NCI-H524 (cell line): ENCODE measurements around the gene COL13A1.
A peak's percentile ranks its signal among the peaks of the same experiment; 100 is the strongest.

Source experiments
- DNase-seq, 2 experiments: peaks; one replicate each; lab custom pipeline; 2025; lab: John Stamatoyannopoulos, UW

COL13A1 gene

DNA sequence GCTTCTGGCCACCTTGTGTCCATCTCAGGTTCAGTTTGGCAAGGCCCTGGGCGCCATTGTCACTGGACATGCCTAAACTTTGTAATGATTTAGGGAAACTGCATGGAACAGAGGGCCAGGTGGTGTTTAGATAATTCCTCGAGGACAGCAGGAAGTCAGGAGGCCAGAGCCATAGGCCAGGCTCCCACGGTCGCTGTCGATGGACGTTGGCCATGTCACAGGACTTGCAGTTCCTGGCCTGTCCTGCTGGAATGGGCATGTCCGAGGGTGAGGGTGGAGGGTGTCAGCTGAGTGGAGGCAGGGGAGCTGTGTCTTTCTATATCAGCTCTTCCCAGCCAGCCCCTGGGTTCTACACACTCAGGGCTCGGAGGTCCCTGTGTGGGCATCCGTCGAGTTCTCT lies 143.1 kb downstream of the COL13A1 start:
- DNase-seq: no peak

DNA sequence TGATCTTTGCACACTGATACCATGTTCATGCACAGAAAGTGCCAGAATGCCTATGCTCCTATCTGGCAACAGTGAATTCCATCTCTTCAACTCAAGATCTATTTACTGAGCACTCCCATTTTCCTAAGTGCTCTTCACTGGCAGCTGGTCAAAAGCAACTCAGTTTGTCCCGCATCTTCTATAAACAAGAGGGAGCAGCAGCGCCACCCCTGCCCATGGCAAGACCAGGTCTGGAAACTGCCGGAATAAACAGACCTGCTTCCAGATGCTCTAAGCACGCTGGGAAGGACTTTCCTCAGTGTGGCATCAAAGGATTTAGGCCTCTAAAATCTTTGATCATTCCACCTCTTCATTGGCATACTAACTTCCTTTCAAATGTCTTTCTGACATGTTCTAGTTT lies 146.6 kb downstream of the COL13A1 start:
- no peak for DNase-seq

DNA sequence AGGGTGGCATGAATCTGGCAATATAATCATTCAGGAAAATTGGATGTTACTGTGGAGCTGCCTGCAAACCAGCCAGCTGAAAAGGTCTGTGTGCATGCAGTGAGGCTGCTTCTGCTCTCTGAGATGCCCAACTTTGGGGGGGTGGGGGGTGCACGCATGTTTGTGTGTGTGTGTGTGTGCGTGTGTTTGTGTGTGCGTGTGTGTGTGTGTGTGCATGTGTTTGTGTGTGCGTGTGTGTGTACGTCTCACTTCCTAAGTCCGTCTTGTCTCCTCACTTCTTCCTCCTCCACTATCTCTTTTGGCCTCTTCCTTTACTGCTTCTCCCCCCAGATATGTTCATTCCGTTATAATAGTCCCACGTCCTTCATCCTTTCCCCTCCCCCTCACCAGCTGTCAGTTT lies 148.1 kb downstream of the COL13A1 start:
- DNase-seq: no peak

DNA sequence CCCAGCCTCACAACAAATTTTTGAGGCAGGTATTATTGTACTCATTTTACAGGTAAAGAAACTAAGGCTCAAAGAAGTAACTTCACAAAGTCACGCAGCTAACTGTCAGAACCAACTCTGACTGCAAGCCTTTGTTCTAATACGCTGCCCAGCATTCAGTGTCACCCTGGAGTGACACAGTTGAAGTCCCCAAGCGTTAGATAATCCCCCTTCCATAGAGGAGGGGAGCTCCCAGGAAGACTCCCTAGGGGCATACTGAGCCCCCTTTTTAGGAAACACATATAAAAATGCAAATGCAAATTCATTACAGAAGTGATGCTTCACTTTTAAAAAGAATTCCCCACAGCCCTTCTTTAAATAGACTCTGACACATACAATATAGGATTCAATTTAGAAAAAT lies 150.0 kb downstream of the COL13A1 start:
- no peak for DNase-seq

DNA sequence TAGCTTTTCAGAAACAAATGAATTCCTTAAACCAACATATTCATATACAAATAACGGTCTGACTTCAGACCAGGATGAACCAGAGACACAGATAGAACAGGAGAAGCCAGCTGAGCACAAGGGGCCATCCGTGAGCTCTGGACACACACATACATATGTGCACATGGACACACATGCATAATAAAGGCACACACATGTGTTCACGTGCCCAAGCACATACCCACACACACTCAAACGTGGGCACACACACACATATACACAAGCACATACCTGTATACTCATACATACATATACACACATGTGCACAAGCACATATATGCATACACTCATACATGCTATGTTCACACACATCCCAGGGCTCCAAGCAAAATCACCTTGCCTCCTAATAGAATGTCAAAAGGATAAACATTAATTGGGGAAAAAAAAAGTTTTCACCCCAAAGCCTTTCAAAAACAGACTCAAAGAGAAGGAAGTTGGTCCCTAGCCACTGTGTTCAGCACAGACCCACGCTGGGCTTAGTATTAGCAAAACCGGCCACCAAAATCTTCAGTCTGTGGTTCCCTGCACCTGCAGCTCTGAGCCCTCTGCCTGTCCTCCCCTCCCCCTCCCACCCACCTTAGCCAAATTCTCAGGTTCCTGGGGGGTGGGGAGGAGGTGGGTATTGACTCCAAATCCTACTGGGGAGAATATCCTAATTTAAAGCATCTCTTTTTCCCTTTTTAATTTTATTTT lies 150.5 kb downstream of the COL13A1 start:
- no peak for DNase-seq

DNA sequence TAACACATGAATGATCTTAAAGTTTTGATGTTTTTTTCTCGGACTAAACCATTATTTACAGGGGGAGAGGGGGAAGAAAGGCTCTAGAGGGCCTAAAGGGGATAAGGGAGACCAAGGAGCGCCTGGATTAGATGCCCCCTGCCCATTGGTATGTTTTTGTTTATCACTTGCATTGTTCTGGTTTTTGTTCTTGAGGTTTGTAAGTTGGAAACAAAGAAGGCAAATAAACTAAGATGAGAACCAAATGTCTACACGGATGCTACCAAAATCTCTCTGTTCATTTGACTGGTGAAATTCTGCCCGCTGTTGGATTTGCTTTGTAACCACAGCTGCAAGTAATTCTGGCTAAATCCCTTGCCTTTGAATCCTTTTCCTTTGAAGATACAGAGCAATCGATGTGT lies 151.1 kb downstream of the COL13A1 start:
- no peak for DNase-seq

DNA sequence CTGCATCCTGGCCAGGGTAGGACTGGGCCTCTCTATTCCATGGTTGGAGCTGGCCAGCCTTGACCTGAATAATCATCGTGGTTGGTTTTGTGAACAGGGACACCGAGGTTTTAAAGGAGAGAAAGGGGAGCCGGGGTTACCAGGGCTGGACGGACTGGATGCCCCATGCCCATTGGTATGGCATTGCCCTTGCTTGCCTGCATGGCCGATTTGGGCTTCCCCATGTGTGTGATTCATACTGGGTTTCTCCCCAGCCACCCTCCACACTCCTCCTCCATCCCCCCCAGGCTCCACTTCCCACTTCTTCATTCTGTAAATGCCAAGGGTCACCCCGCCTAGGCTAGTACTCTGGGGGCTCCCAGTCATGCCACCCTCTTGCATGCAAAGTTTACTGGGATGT lies 152.1 kb downstream of the COL13A1 start:
- no peak for DNase-seq

DNA sequence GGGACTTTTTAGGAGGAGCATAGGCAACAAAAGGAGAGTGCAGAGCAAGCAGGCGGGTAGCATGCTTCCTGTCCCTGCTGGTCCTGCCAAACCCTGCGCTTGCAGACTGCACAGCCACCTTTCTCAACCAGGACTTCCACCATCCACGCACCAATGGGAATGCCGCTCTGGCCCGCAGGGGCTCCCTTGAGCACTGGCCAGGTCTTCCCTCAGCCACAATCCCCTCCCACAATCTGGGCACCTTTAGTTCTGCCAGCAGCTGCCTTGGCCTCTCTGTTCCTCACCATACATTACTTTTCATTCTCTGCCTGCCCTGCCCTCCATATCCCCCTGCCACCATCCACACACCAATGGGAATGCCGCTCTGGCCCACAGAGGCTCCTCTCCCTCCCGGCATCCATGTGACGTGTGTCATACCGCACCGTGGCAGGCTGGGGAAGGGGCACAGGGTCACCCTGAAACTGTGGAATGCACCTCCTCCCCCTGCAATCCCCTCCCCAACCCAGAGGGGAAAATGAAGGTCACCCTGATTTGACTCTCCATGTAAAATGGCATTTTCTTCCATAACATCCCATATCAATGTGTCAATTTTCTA lies 153.6 kb downstream of the COL13A1 start:
- no peak for DNase-seq

DNA sequence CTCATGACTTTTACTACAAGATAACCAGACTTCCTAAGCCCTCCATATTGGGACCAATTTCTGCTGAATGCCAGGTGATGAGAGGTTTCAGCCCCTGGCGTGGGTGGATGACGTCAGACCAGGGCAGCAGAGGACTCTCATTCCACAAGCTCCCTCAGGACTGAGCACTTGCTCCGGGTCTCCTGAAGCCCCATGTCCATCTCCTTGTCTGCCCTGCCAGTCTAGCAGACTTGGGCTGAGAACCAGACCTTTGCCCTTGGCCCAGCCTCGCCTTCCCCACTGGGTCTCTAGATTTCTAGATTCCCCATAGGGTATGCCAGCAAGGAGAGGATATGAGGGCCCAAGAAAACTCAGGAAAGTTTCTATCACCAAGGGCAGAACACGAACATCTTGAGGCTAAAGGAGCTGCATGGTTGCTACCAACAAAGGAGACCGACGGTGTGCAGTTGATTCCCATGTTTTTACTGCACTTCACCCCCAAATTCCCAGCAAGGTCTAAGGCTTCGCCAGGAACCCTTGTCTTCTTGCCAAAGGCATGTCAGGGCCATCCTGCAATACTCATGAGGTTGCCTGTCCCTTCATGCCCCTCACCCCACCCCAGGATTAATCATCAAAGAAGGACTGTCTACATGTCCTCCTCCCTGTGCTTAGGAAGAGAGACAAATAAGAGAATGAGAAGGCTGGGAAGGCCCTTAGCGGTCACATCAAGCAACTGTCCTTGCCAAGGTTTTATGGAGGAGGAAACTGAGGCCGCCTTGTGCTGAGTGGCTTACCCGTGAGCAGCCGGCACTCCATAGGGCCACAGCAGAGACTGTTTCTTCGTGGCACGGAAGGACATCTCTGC lies 154.4 kb downstream of the COL13A1 start:
- DNase-seq: no peak

DNA sequence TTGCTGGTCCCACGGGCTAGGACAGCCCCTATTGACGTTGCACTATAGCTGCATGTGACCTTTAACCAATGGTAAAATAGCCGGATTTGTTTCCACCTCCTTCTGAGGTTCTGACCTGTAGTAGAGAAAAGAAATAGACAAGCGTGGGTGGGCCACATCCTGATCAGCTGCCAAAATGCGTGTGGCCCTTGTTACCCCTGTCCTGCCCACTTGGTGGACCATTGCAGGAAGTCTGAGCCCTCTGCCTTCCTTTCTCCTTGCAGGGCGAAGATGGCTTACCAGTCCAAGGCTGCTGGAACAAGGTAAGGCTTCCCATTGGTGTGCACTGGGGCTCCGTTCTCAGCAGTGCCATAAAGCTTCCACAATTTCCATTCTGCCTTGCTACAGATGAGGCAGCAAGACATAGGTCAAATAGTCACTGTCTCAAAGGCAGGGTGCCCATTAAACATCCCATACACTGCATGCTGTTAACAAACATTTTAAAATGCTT lies 155.1 kb downstream of the COL13A1 start:
- DNase-seq: no peak

DNA sequence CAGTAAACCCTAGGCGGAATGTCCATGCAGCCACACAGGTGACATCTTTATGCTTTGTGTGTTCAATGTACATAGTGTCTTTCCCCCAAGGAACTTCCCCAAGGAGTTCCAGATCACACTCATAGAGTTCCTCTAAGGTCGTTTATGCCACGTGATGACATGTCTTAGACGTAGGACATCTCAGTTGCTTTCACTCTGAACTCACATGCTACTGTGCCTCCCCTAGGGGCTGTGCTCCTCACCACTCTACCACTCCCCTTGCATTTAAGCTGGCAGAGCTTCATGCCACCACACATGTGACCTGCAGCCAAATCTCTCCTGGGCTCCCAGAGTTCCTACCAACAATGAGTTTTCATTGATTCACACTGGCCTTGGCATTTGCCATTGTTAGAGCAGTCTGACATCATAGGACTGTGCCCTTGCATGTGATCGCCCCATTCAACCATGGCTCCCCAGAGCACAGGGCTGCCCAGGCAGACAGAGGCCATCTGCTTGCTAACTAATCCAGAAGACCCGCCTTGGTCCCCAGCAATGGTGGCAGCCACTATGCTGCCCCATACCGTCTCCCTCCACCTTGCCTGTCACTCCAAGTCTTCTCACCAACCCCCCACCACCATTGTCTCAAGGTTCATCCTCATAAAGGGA lies 155.7 kb downstream of the COL13A1 start:
- DNase-seq: no peak

DNA sequence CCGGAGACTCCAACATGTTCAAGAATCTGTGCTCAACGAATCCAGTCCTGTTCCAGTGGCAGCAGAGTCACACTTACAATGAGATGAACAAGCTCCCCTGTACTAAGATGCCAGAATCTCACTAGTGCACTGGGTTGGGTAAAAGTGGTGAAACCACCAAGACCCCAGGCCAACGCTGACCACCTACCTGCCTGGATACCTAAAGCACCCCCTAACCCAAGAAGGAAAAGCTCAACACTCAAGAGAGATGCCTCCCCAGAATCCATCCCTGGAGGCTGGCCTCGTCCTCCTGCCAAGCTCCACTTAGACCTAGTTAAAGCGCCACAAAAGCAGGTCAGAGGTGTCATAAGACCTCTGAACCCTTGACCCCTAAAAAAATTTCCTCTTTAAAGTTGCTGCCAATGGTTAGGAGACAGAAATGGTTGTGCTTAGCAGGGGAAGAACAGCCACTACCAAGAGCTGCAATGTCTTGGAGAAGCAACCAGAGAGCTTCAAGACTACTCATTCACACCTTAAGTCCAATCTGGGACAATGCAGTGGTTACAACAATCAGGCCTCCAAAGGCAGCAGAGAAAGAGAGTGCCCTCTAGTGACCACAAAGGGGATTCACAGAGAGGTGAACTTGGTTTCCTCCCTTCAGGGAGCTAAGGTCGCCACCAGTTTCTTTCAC lies 156.3 kb downstream of the COL13A1 start:
- peak in 1 of 2 experiments; percentile 24 for DNase-seq

DNA sequence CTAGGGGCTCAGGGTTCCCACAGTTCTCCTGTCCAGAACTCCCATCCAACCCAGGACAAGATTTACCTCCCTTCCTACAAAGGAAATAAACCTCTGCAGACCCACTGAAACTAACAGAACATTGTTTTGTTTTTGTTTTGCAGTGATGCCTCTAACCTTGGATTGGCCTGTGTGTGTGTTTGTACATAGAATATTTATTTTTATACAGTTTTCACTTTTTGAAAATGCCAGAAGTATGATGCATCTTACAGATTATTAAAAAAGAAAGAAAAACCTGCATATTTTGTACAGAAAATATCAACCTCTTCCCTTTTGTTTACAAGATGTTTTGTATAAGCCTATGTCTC lies 156.8 kb downstream of the COL13A1 start:
- no peak for DNase-seq

DNA sequence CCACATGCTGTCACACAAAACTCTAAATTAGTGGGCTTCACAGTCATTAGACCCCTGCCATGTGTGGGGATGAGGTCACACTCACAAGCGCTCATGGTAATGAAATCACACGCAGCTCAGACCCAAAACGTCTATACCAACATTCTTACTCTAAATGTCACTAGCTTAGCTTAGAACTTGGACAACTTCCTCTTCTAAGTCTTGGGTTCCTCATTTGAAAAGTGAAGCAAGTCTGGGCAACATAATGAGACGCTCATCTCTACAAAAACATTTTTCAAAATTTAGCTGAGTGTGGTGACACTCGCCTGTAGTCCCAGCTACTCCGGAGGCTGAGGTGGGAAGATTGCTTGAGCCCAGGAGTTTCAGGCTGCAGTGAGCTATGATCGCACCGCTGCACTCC lies 158.2 kb downstream of the COL13A1 start:
- DNase-seq: no peak

DNA sequence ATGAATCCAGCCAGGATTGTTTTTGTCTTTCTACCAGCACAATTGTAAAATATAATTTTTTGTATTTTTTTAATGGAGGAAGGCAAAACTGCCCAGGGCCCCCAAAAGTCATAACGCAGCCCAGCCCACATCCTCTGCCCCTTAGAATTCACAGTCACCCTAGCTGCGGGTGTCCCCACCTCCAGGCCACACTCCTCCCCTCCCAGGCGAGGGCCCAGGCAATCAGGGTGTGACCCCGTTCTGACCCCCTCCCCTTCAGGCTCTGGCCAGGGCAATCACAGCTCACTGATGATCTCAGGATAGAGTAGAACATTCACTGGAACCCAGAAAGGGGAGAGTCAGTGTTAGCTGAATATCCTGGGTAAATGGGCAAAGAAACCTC lies 158.9 kb downstream of the COL13A1 start:
- DNase-seq: no peak

DNA sequence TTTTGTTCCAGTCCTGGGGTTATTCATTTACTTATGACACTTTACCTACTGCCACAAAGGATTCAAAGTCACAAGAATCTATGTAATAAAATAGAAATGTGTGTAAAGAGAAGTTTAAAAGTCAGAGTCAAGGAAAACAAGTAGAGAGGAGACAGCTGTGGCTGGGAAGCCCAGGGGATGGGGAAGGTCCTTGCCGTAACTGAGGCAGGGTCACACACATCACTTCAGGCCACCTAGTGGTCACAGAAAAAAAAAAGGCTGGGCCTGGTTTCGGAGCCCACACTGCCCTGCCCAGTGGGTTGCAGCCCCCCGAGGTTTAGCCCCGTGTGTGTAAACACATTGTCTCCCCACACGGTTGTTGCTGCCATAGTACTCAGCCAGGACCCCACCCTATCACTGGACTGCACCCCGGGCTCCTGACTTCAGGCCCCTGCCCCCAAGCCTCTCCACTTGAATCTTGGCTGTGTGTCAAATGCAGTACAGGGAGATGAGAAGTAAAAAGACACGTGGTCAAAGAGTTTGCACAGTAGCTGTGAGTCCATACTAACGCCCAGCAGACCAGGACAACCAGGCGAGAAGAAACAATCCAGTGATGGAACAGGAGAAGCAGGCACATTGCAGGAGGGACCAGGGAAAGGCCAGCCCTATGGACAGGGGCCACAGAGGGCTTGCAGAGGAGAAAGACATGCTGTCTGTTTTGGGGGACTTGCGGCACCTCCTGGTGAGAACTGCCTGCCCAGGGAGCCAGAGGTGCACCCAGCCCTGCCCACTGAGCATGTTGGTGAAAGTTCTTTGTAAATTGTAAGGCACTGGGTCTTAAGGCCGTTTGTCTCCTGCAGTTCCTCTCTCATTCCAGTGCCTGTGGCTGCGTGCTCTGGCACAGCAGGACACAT lies 159.5 kb downstream of the COL13A1 start:
- DNase-seq: peak in 1 of 2 experiments; percentile 11

DNA sequence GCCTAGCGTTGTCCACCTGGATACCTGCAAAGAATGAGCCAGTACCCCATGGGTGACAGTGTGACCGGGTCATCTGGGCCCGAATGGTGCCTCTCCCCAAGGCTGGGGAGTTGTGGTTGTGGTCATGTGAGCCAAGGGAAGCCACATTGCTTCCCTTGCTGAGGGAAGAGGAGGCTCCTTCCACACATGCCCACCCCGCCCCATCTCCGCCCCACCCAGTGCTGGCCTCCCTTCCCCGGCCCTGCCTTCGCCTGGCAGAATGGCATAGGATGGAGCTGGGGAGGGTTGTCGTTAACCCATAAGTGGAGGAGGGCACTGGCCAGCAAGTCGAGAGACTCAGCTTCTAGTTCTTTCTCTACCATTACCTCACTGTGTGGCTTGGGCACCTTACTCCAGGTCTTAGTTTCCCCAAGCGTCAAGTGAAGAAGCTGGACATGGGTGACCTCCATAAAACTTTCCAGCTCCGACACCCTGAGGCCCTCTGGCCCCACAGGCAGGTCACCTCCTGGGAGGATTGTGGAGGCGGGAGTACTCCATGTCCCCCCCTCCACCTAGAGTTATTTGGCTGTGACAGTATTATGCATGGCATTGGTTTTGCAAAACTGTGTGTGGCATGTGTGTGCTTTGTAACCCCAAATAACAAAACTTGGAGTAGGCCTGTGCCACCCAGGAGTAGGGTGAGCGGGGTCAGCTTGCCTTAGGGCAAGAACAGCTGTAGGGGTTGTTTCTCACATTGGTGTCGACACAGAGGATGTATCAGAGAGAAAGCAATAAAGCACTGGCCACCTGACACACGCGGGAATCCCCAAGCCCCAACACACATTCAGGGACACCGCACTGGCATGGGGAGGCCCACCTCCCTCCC lies 160.4 kb downstream of the COL13A1 start:
- DNase-seq: no peak

DNA sequence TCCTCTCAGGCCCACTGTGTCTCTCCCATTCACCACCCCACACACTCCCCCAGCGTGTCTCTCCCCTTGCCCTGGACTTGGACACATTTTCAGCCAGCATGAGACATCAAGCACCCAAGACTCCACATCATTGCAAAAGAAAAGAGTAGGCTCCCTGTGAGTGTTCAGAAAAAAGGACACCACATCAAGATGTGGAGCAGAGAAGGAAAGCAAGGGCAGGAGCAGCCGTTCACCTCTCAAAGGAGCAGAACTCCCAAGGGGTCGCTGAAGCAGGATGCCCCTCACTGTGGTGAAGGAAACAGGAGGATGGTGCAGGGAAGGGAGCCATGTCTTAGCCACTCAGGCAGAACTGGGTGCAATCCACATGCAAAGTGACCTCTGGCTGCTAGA lies 161.0 kb downstream of the COL13A1 start:
- no peak for DNase-seq

DNA sequence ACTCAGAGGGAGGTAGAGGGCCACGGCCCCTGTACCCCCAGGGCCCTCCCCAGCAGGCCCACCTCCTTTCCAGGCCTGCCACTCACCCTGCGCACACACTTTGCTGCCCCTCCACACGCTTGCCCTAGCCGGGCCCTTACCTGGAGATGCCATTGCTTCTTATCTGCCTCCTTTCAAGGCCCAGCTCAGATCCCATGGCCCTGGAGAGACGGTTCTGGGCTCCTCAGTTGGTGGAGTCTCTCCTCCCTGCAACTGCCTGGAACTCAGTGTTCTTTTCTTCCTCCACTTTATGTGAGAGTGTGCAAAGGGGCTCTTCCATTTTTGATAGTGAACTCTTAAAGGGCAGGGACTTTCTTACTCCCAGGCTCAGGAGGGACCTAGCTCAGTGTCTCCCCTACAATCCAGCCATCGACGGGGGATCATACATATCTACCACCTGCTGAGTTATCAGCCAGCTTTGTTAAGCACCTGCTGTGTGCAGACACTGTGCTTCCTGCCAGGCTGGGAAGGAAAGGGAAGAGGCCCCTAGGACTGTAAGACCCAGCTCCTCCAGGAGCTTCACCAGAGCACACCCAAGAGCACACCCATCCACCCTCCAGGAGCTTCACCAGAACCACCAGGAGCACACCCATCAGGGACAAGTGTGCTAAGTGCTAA lies 161.6 kb downstream of the COL13A1 start:
- DNase-seq: no peak
